SU-DHL-6 (cell line): ENCODE results near the gene SLC35F1.

Experiments used
- CTCF ChIP-seq: fragments of 200-600 bp; sonication (generic); IDR thresholded peaks from one replicate; pipeline ENCODE4 v1.5.1; 2017; ENCODE audit warnings: antibody characterized with exemption, mild to moderate bottlenecking, low read length, moderate library complexity; ENCODE audit not compliant: insufficient read depth, poor library complexity, severe bottlenecking
- EZH2phosphoT487 ChIP-seq: fragments of 200-600 bp; sonication (generic), shearing (Covaris generic); conservative IDR thresholded peaks from 2 replicates; pipeline ENCODE4 v1.6.1; 2018; ENCODE audit warnings: mild to moderate bottlenecking, antibody characterized with exemption, low read length, moderate library complexity, mixed read lengths

DNA sequence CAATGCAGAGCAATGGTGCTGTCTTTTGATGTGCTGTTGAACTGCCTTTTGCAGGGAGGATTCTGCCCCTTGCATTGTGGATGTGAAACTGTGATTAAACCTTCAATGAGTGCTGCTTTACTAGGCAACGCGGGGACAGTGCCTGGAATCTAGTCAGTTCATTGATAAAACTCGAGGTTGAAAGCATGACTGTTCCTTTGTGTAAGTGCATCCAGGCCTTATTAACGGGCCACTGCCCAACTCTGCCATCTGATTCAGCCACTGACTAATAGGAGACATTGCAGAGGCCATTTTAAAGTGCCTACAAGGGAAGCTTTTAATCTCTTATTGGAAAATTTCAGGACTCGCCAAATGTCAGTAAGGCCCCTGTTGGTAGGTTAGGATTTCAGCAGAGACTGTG lies 49.3 kb downstream of the SLC35F1 start:
- TF ChIP-seq CTCF = no peak
- TF ChIP-seq EZH2phosphoT487 = no peak
